K562 (cell line): ENCODE measurements around the gene ZNF648. TPM values are rescaled to one million over a fixed set of nuclear protein-coding genes. Genes with fewer than 3 reads are reported as not detected.
A peak's percentile ranks its signal among the peaks of the same experiment; 100 is the strongest.
"Not testable (repeated sequence)": the region's sequence is repeated elsewhere in the genome, so short reads cannot be mapped to it uniquely, and the experiment has no call there.

Experiments
- ATAC-seq: fragments of 200-7000 bp; cut with Tn5 transposase; 3 replicates; pipeline ENCODE4 v1.9.1; 2020; ENCODE audit warnings: moderate library complexity
- BruUV-seq: library from RNA; stranded (reverse); fragments of 400-500 nt; replicated peaks from 2 replicates; lab custom pipeline; 2021; lab: Mats Ljungman, UMichigan
- CTCF ChIA-PET: fragments of 300-600 bp; formaldehyde crosslinking; extraction: SDS; loops from one replicate; lab custom pipeline; 2021; ENCODE audit warnings: low intra/inter-chr PET ratio; lab: Yijun Ruan, JAX
- POLR2A ChIA-PET: fragments of 300-600, 350-650 bp; sonication (Branson Sonifier 250); formaldehyde crosslinking; extraction: SDS; loops from one replicate; lab custom pipeline; 2021; ENCODE audit warnings: antibody characterized with exemption, inconsistent platforms; lab: Yijun Ruan, JAX
- DNase-seq, 4 experiments: peaks; one replicate each; pipeline versions ENCODE4 v3.0.0 to v3.0.0-alpha.2; 2011 to 2018; ENCODE audit warnings: low spot score in 3 of 4, mixed read lengths in 3 of 4; ENCODE audit errors: extremely low read depth in 1 of 4
- FAIRE-seq: peaks from 2 replicates; lab custom pipeline; 2011; peaks lifted over from hg19 to GRCh38; lab: Jason Lieb, UNC
- H2AFZ ChIP-seq: 2 replicates; pipeline ENCODE4 v1.6.0; 2011; ENCODE audit warnings: low read depth, low read length, control low read depth, inconsistent platforms
- H3K27ac ChIP-seq: fragments of 200-600 bp; 3 replicates; pipeline ENCODE4 v1.8.0; 2011; ENCODE audit warnings: low read depth, mild to moderate bottlenecking, control low read depth, inconsistent platforms, low read length, moderate library complexity, mixed read lengths; ENCODE audit errors: extremely low read depth
- H3K27me3 ChIP-seq, 2 experiments: fragments of 300-600 bp in 1 of 2; 2 replicates in 1 of 2; 3 replicates in 1 of 2; pipeline versions ENCODE4 v1.6.0 to v1.8.0; 2011; ENCODE audit warnings: inconsistent platforms in 2 of 2, low read length in 2 of 2, mild to moderate bottlenecking in 1 of 2, mixed read lengths in 1 of 2, moderate library complexity in 1 of 2; ENCODE audit not compliant: control insufficient read depth in 2 of 2, insufficient read depth in 2 of 2
- H3K36me3 ChIP-seq: fragments of 300-600 bp; 3 replicates; pipeline ENCODE4 v1.8.0; 2011; ENCODE audit warnings: mild to moderate bottlenecking, low read length, inconsistent platforms; ENCODE audit not compliant: control insufficient read depth, insufficient read depth
- H3K4me1 ChIP-seq, 2 experiments: fragments of 200-600 bp in 1 of 2; replicated peaks in 1 of 2; 2 replicates in 1 of 2; 3 replicates in 1 of 2; pipeline versions ENCODE4 v1.5.1 to v1.8.0; 2011; ENCODE audit warnings: inconsistent platforms in 2 of 2, low read length in 2 of 2, mild to moderate bottlenecking in 1 of 2, mixed read lengths in 1 of 2, moderate library complexity in 1 of 2; ENCODE audit not compliant: control insufficient read depth in 2 of 2, insufficient read depth in 2 of 2
- H3K4me2 ChIP-seq: 2 replicates; pipeline ENCODE4 v1.6.1; 2011; ENCODE audit warnings: low read length, control low read depth, inconsistent platforms, mixed read lengths; ENCODE audit not compliant: insufficient read depth
- H3K4me3 ChIP-seq: fragments of 200-600 bp; sonication (generic), shearing (Covaris generic); 2 replicates; pipeline ENCODE4 v1.5.1; 2016; ENCODE audit warnings: control low read depth, inconsistent platforms
- H3K79me2 ChIP-seq: fragments of 200-600 bp; 3 replicates; pipeline ENCODE4 v1.8.0; 2011; ENCODE audit warnings: low read length, inconsistent platforms; ENCODE audit not compliant: control insufficient read depth, insufficient read depth
- H3K9ac ChIP-seq, 2 experiments: 2 replicates each; pipeline versions ENCODE4 v1.6.0 to v1.6.1; 2011; ENCODE audit warnings: low read depth in 2 of 2, low read length in 2 of 2, control low read depth in 1 of 2, inconsistent platforms in 1 of 2, mild to moderate bottlenecking in 1 of 2, mixed read lengths in 1 of 2; ENCODE audit not compliant: insufficient read depth in 1 of 2
- H3K9me1 ChIP-seq: one replicate; pipeline ENCODE4 v1.6.0; 2011; ENCODE audit warnings: inconsistent platforms, mild to moderate bottlenecking, low read length, moderate library complexity; ENCODE audit not compliant: control insufficient read depth, insufficient read depth
- H3K9me3 ChIP-seq: replicated peaks from 2 replicates; pipeline ENCODE4 v1.5.1; 2011; ENCODE audit warnings: low read depth, low read length, inconsistent platforms; ENCODE audit not compliant: control insufficient read depth, insufficient read depth
- H4K20me1 ChIP-seq: replicated peaks from 2 replicates; pipeline ENCODE4 v1.6.1; 2011; ENCODE audit warnings: low read length, inconsistent platforms, mixed read lengths; ENCODE audit not compliant: control insufficient read depth, insufficient read depth
- CEBPB ChIP-seq: fragments of 450-650 bp; IDR thresholded peaks from 2 replicates; pipeline ENCODE4 v1.6.1; 2016; ENCODE audit warnings: missing genetic modification characterization, missing compliant biosample characterization
- CEBPG ChIP-seq, 3 experiments: fragments of 200-800 bp in 1 of 3; sonication (Bioruptor generic) in 1 of 3; sonication (generic) in 1 of 3; formaldehyde crosslinking in 1 of 3; IDR thresholded peaks in 2 of 3; conservative IDR thresholded peaks in 1 of 3; 2 replicates each; pipeline versions ENCODE4 v1.6.1 to v1.8.0; 2016 to 2022; ENCODE audit warnings: missing compliant biosample characterization in 2 of 3, missing genetic modification characterization in 2 of 3, mild to moderate bottlenecking in 1 of 3, missing genetic modification reagents in 1 of 3
- ELF4 ChIP-seq: fragments of 450-650 bp; formaldehyde crosslinking; IDR thresholded peaks from 2 replicates; pipeline ENCODE4 v1.4.0; 2022; ENCODE audit warnings: missing genetic modification characterization
- KAT8 ChIP-seq: fragments of 450-650 bp; IDR thresholded peaks from 2 replicates; pipeline ENCODE4 v1.6.1; 2016; ENCODE audit warnings: low read depth, mild to moderate bottlenecking
- TBL1XR1 ChIP-seq, 2 experiments: IDR thresholded peaks; 2 replicates each; pipeline ENCODE4 v1.6.1; 2012; ENCODE audit warnings: improper control_type of control experiment in 2 of 2, low read length in 2 of 2, mild to moderate bottlenecking in 1 of 2
- TRIM28 ChIP-seq: fragments of 450-650 bp; IDR thresholded peaks from 2 replicates; pipeline ENCODE4 v1.6.1; 2017
- WGBS: fragments of 100-300 bp; shearing (Covaris generic); methylation state at CpG from one replicate; pipeline ENCODE4 v1.1.6; 2016; ENCODE audit warnings: low coverage, mixed read lengths; ENCODE audit not compliant: insufficient coverage; ENCODE audit errors: missing lambda C conversion rate; 5-methylcytosine and 5-hydroxymethylcytosine counted together
- in situ Hi-C: fragments of 300-500 bp; cut with MboI; formaldehyde crosslinking; loops from 4 replicates; pipeline ENCODE4 v1.15.0; 2018; ENCODE audit warnings: inconsistent platforms, mixed read lengths
- intact Hi-C: fragments of 100-400 bp; cut with micrococcal nuclease; formaldehyde crosslinking; loops from 2 replicates; pipeline ENCODE4 v1.14.2; 2022
- polyA plus RNA-seq, 8 experiments: library from polyadenylated mRNA; depleted of rRNA in 4 of 8; stranded (reverse) in 5 of 8; unstranded in 3 of 8; fragments of >200 nt; fragmentation: Nextera tagmentation in 2 of 8; fragmentation: Illumina TruSeq in 1 of 8; extraction: Ambion mirVana in 2 of 8; extraction: Trizol in 1 of 8; gene quantifications; 2 replicates each; pipeline versions ENCODE4 v1.2.1 to v1.2.3, GENCODE V29; 2011 to 2014; ENCODE audit warnings: inconsistent platforms in 1 of 8, missing spikeins in 1 of 8
- total RNA-seq, 7 experiments: library from RNA; depleted of rRNA in 6 of 7; stranded (reverse); fragments of >200 nt in 6 of 7; fragmentation: Illumina TruSeq in 2 of 7; extraction: Trizol in 2 of 7; gene quantifications; 2 replicates each; pipeline versions ENCODE4 v1.2.1 to v1.2.3, GENCODE V29; 2011 to 2021; ENCODE audit warnings: low replicate concordance in 1 of 7

Gene ZNF648
- total and polyA plus RNA-seq, 9 of the 15 experiments (the other 6 are each of a cell fraction or from before 2014, with no cell fraction given) = 0.06 to 0.27 (median 0.18) TPM; not detected in 2

GRCh38 chr1:182045481-182045880 is 16.0 kb downstream of the ZNF648 start:
- CTCF ChIA-PET, intact Hi-C loops, H3K27me3 ChIP-seq, H2AFZ ChIP-seq, H3K4me3 ChIP-seq, BruUV-seq, H4K20me1 ChIP-seq, H3K4me1 ChIP-seq, H3K9me1 ChIP-seq, H3K9ac ChIP-seq, DNase-seq, POLR2A ChIA-PET, H3K36me3 ChIP-seq, FAIRE-seq, H3K9me3 ChIP-seq, H3K27ac ChIP-seq, H3K79me2 ChIP-seq, H3K4me2 ChIP-seq, in situ Hi-C loops, ATAC-seq: not testable (repeated sequence)
- 0 out of 2 replicates have a peak, but pooled peaks have one; percentile 38 for TF ChIP-seq TRIM28
- WGBS = 2% methylated on average over 8 of the region's 8 CpGs

GRCh38 chr1:182041615-182042014 is 19.9 kb downstream of the ZNF648 start:
- Histone ChIP-seq H3K4me2 (no peak overlapping the region), H3K9me1 (no peaks in the 10 kb centered on the region), H4K20me1 (no peaks in the 10 kb centered on the region), H3K36me3 (no peaks in the 10 kb centered on the region), H3K4me1 (no peaks in the 10 kb centered on the region), H3K79me2 (no peaks in the 10 kb centered on the region), H2AFZ (no peak overlapping the region), H3K9me3 (no peaks in the 10 kb centered on the region), H3K27ac (no peak overlapping the region), H3K4me3 (no peak overlapping the region), H3K9ac (no peak overlapping the region), H3K27me3 (no peaks in the 10 kb centered on the region)
- ATAC-seq (no peak), FAIRE-seq (no peak), DNase-seq (no peak)
- POLR2A ChIA-PET = no interaction called here
- no peak for TF ChIP-seq CEBPG (CRISPR knock-in tag; IDR thresholded peaks at IDR 0.05)
- TF ChIP-seq CEBPG (tag; conservative IDR thresholded peaks at IDR 0.05 in 1 of 2, IDR thresholded peaks at IDR 0.05 in 1 of 2) = peak in 1 of 2 experiments; percentile 62; a peak in 2 of 4 replicates
- no peak for TF ChIP-seq ELF4 (CRISPR knock-in tag)
- TF ChIP-seq TBL1XR1 (IDR thresholded peaks at IDR 0.05; ENCODE audit: low read length in 2 of 2) = no peak
- TF ChIP-seq KAT8 = no peak
- TF ChIP-seq CEBPB (tag) = peak; percentile 73
- 3% methylated on average over 3 of the region's 3 CpGs for WGBS
- intact Hi-C loops (no loop called here), in situ Hi-C loops (no loop called here)
- CTCF ChIA-PET = no interaction called here
- BruUV-seq = no TSS peak
